HFF-Myc (cell line): ENCODE results near the gene NLGN1.

Experiments used
- DNase-seq: peaks from one replicate; pipeline ENCODE4 v3.0.0-alpha.2; 2011; ENCODE audit warnings: low read depth; ENCODE audit errors: extremely low read depth
- H3K4me3 ChIP-seq: replicated peaks from 2 replicates; pipeline ENCODE4 v1.5.1; 2011; ENCODE audit warnings: low read depth, mild to moderate bottlenecking, control low read depth, low read length
- TF ChIP-seq, protein P1 (sequence below): IDR thresholded peaks from 2 replicates; pipeline ENCODE4 v1.5.1; 2012; ENCODE audit warnings: mild to moderate bottlenecking, low read depth, low read length, control low read depth; ENCODE audit errors: missing control alignments

NLGN1 gene

DNA sequence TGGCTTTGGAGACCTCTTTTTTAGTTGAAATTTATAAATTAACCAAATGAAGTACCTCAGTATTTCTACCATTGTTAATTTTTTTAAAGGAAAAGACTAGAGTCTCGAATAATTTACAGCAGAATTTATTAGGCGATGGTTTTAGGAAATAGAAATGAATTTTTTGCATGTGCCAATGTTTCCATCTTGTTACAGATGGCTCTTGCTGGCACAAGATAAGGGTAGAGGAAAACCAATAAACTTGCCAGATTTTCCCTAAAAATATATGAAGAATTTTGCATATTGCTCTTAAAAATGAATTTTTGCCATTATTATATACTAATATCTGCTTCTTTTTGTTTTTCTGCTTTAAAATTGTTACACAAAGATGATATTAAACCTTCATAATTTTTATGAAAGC lies 380.7 kb downstream of the NLGN1 start:
- DNase-seq, result no peak
- TF ChIP-seq, protein P1, sequence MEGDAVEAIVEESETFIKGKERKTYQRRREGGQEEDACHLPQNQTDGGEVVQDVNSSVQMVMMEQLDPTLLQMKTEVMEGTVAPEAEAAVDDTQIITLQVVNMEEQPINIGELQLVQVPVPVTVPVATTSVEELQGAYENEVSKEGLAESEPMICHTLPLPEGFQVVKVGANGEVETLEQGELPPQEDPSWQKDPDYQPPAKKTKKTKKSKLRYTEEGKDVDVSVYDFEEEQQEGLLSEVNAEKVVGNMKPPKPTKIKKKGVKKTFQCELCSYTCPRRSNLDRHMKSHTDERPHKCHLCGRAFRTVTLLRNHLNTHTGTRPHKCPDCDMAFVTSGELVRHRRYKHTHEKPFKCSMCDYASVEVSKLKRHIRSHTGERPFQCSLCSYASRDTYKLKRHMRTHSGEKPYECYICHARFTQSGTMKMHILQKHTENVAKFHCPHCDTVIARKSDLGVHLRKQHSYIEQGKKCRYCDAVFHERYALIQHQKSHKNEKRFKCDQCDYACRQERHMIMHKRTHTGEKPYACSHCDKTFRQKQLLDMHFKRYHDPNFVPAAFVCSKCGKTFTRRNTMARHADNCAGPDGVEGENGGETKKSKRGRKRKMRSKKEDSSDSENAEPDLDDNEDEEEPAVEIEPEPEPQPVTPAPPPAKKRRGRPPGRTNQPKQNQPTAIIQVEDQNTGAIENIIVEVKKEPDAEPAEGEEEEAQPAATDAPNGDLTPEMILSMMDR, result no peak

GRCh38 chr3:173780067-173780466 lies 382.5 kb downstream of the NLGN1 start:
- no peak for DNase-seq
- H3K4me3 ChIP-seq, result no peak overlapping the region

More for the DNA sequence above, 380.7 kb downstream of the NLGN1 start:
- no peak overlapping the region for H3K4me3 ChIP-seq

GRCh38 chr3:173785004-173785403 lies 387.5 kb downstream of the NLGN1 start:
- H3K4me3 ChIP-seq, result no peak overlapping the region
- TF ChIP-seq, protein P1, result peak; percentile 10
- DNase-seq, result no peak

More at GRCh38 chr3:173780067-173780466, 382.5 kb downstream of the NLGN1 start:
- TF ChIP-seq, protein P1, result no peak

DNA sequence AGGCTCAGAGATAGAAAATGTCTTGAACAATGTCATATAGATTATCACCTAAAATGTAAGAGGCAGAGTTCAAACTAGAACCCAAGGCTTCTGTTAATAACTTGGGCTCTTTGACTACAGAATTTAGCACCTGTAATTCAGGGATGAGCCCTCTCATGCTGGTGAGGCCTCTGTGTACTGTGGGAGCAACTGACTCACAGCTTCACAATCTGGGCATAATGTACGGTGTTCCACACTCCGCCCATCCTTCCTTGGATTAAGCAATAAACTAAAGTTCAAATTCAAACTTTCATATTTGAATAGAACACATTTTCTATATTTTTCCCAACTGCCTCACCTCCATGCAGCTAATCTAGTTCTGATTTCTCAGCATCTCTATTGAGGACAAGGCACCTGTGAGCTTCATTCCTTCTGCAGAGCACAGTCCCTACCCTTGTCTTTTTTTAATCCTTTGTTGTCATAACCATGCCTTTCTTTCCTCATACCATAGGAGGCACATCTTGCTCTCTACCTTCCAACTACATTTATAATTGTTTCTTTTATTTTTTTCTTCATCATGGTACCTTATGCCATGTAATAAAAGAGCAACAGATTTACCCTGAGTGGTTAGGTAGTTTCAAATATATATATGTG lies 392.1 kb downstream of the NLGN1 start:
- DNase-seq, result no peak
- H3K4me3 ChIP-seq, result no peak overlapping the region
- TF ChIP-seq, protein P1, result no peak

DNA sequence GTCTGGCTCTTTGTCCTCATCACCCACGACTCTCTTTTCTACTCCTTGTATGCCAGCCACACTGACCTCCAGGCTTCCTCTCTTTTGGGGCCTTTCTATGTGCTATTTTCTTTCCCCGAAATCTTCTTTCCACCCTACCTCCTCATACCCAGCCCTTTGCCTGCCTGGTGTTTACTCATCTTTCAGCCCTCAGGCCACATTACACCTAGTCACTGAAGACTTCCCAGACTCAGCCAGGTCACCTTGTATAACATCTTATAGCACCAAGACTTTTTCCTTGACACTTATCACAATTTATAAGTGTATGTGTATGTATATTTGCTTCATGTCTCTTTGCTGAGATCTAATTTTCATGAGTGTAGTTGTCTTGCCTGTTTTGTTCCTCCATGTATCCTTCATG lies 396.4 kb downstream of the NLGN1 start:
- TF ChIP-seq, protein P1, result no peak
- DNase-seq, result no peak
- no peak overlapping the region for H3K4me3 ChIP-seq

- H3K4me3 ChIP-seq, result no peak overlapping the region
- TF ChIP-seq, protein P1, result no peak
- no peak for DNase-seq
Measured at GRCh38 chr3:173796405-173796804, 398.9 kb downstream of the NLGN1 start.

GRCh38 chr3:173796890-173797289 lies 399.3 kb downstream of the NLGN1 start:
- DNase-seq, result no peak
- no peak overlapping the region for H3K4me3 ChIP-seq
- TF ChIP-seq, protein P1, result no peak
